ENCODE data around the gene TNFRSF1B. TPM values are rescaled to one million over a fixed set of nuclear protein-coding genes. Genes with fewer than 3 reads are reported as not detected.

The TNFRSF1B gene
- total RNA-seq, 1 donor from 2014 or later = 98.6 TPM

- CTCF ChIA-PET = interaction anchor here (1.3 to 1.6 kb wide), 2 partner anchors 11 to 12 kb away, joined by 6 read pairs; no protein-coding TSS in a partner anchor
- DNase-seq (no peak), ATAC-seq (ENCODE audit: low read depth) (no peak)
- POLR2A ChIA-PET = interaction anchor here (0.6 to 7.7 kb wide), 3 partner anchors 14 to 73 kb away, joined by 3 to 86 read pairs (median 7); no protein-coding TSS in a partner anchor
- H3K4me1 Mint-ChIP-seq = peaks cover 37% of the 10 kb centered on the region
- H3K36me3 Mint-ChIP-seq (ENCODE audit: low read depth) = no peaks in the 10 kb centered on the region
- intact Hi-C loops (cut with micrococcal nuclease) = no loop called here
- no peak overlapping the region for H3K4me3 Mint-ChIP-seq
- TF ChIP-seq CTCF (IDR thresholded peaks at IDR 0.05) = no peak
- H3K27ac Mint-ChIP-seq = no peak overlapping the region
- no peaks in the 10 kb centered on the region for H3K9me3 Mint-ChIP-seq
- no peaks in the 10 kb centered on the region for H3K27me3 Mint-ChIP-seq
Observed at GRCh38 chr1:12136916-12137610, 29.7 kb upstream of the TNFRSF1B start.

GRCh38 chr1:12138196-12139168, 28.3 kb upstream of the TNFRSF1B start:
- Mint-ChIP-seq H3K27ac (peak overlapping the region; percentile 59), H3K4me3 (no peak overlapping the region), H3K36me3 (ENCODE audit: low read depth) (no peaks in the 10 kb centered on the region), H3K4me1 (peaks cover 33% of the 10 kb centered on the region), H3K27me3 (no peaks in the 10 kb centered on the region), H3K9me3 (no peaks in the 10 kb centered on the region)
- POLR2A ChIA-PET = interaction anchor here (7.7 kb wide), 1 partner anchor 12 kb away, joined by 86 read pairs; no protein-coding TSS in a partner anchor
- ATAC-seq (ENCODE audit: low read depth) = peak; percentile 45
- no peak for TF ChIP-seq CTCF (IDR thresholded peaks at IDR 0.05)
- DNase-seq = no peak
- intact Hi-C loops (cut with micrococcal nuclease) = no loop called here
- CTCF ChIA-PET = interaction anchor here (1.1 to 1.6 kb wide), 3 partner anchors 12 to 14 kb away, joined by 3 to 6 read pairs (median 6); no protein-coding TSS in a partner anchor

GRCh38 chr1:12140016-12140415, 26.8 kb upstream of the TNFRSF1B start:
- intact Hi-C loops (cut with micrococcal nuclease) = loop anchor here (5.0 kb wide), 1 partner anchor 42 kb away; no protein-coding TSS in a partner anchor
- Mint-ChIP-seq H3K4me1 (peaks cover 42% of the 10 kb centered on the region), H3K4me3 (no peak overlapping the region), H3K27ac (peak overlapping the region; percentile 41), H3K9me3 (no peaks in the 10 kb centered on the region), H3K36me3 (ENCODE audit: low read depth) (no peaks in the 10 kb centered on the region), H3K27me3 (no peaks in the 10 kb centered on the region)
- no peak for DNase-seq
- CTCF ChIA-PET = interaction anchor here (1.1 kb wide), 1 partner anchor 15 kb away, joined by 6 read pairs; no protein-coding TSS in a partner anchor
- POLR2A ChIA-PET = interaction anchor here (0.6 to 7.7 kb wide), 4 partner anchors 11 to 231 kb away, joined by 3 to 86 read pairs (median 3); no protein-coding TSS in a partner anchor
- TF ChIP-seq CTCF (IDR thresholded peaks at IDR 0.05) = no peak
- ATAC-seq (ENCODE audit: low read depth) = no peak

- DNase-seq (no peak), ATAC-seq (ENCODE audit: low read depth) (no peak)
- Mint-ChIP-seq H3K36me3 (ENCODE audit: low read depth) (no peaks in the 10 kb centered on the region), H3K27ac (peak overlapping the region; percentile 24), H3K4me1 (peaks cover 48% of the 10 kb centered on the region), H3K4me3 (no peak overlapping the region), H3K9me3 (no peaks in the 10 kb centered on the region), H3K27me3 (no peaks in the 10 kb centered on the region)
- ChIA-PET CTCF (no interaction called here), POLR2A (interaction anchor here (1.6 to 7.7 kb wide), 2 partner anchors 10 to 17 kb away, joined by 4 to 86 read pairs; no protein-coding TSS in a partner anchor)
- no peak for TF ChIP-seq CTCF (IDR thresholded peaks at IDR 0.05)
- intact Hi-C loops (cut with micrococcal nuclease) = loop anchor here (5.0 kb wide), 1 partner anchor 42 kb away; no protein-coding TSS in a partner anchor
Observed at GRCh38 chr1:12140515-12141162, 26.2 kb upstream of the TNFRSF1B start.
